ENCODE data around the gene LGALS3.

Gene LGALS3

GRCh38 chr14:55114720-55115119 lies 14.3 kb upstream of the LGALS3 start:
- no peak for DNase-seq (ENCODE audit: low spot score)

- no peak for DNase-seq (ENCODE audit: low spot score)
These were observed 13.6 kb upstream of the LGALS3 start for GRCh38 chr14:55115460-55115859.

- DNase-seq (ENCODE audit: low spot score): no peak
These were observed 13.2 kb upstream of the LGALS3 start for GRCh38 chr14:55115861-55116245.

- no peak for DNase-seq (ENCODE audit: low spot score)
These were observed 12.6 kb upstream of the LGALS3 start for GRCh38 chr14:55116246-55117030.

GRCh38 chr14:55117803-55118441 lies 11.1 kb upstream of the LGALS3 start:
- no peak for DNase-seq (ENCODE audit: low spot score)

- no peak for DNase-seq (ENCODE audit: low spot score)
These were observed 10.3 kb upstream of the LGALS3 start for GRCh38 chr14:55118761-55119160.

- DNase-seq (ENCODE audit: low spot score): no peak
These were observed 8.2 kb upstream of the LGALS3 start for GRCh38 chr14:55120571-55121495.

GRCh38 chr14:55121628-55122439 lies 7.2 kb upstream of the LGALS3 start:
- DNase-seq (ENCODE audit: low spot score): no peak

- peak; percentile 25 for DNase-seq (ENCODE audit: low spot score)
These were observed 6.5 kb upstream of the LGALS3 start for GRCh38 chr14:55122440-55122986.

- DNase-seq (ENCODE audit: low spot score): peak; percentile 80
These were observed 6.0 kb upstream of the LGALS3 start for GRCh38 chr14:55123101-55123500.

- DNase-seq (ENCODE audit: low spot score): no peak
These were observed 5.0 kb upstream of the LGALS3 start for GRCh38 chr14:55123852-55124639.

- DNase-seq (ENCODE audit: low spot score): no peak
These were observed 4.2 kb upstream of the LGALS3 start for GRCh38 chr14:55124774-55125386.

- no peak for DNase-seq (ENCODE audit: low spot score)
These were observed 3.6 kb upstream of the LGALS3 start for GRCh38 chr14:55125403-55125802.

GRCh38 chr14:55126034-55126433 lies 3.0 kb upstream of the LGALS3 start:
- DNase-seq (ENCODE audit: low spot score): no peak

GRCh38 chr14:55126932-55127459 lies 2.1 kb upstream of the LGALS3 start:
- no peak for DNase-seq (ENCODE audit: low spot score)

GRCh38 chr14:55127460-55127951 lies 1.5 kb upstream of the LGALS3 start:
- DNase-seq (ENCODE audit: low spot score): peak; percentile 65

GRCh38 chr14:55128386-55129085 lies 516 bp upstream of the LGALS3 start:
- DNase-seq (ENCODE audit: low spot score): no peak

- DNase-seq (ENCODE audit: low spot score): peak; percentile 79
These were observed 560 bp downstream of the LGALS3 start for GRCh38 chr14:55129428-55130195.

Data from AG08396 (cell line).